Measurements from ENCODE around the gene REC8. TPM values are rescaled to one million over a fixed set of nuclear protein-coding genes. Genes with fewer than 3 reads are reported as not detected.

REC8 gene
- polyA plus RNA-seq (ENCODE audit: insufficient read length in 3 of 3), result 10 to 100 TPM; 64.2 to 76.7 (median 67.2) TPM
- long read RNA-seq, donor 1, partial matches to known transcripts, result 5 of 15 reads
- long read RNA-seq, donor 1, other reads (novel, unspliced or antisense), result 0 of 15 reads
- long read RNA-seq, donor 2, partial matches to known transcripts, result 27 of 43 reads
- long read RNA-seq, donor 2, other reads (novel, unspliced or antisense), result 8 of 43 reads
- long read RNA-seq, donor 3, transcript REC8-213 (20 exons, 2,405 nt), result major isoform, 8 of 25 reads
- long read RNA-seq, donor 3, partial matches to known transcripts, result 11 of 25 reads
- long read RNA-seq, donor 3, other reads (novel, unspliced or antisense), result 0 of 25 reads
- long read RNA-seq, donor 4, transcript REC8-209 (19 exons, 2,331 nt), result major isoform, 5 of 36 reads
- long read RNA-seq, donor 4, partial matches to known transcripts, result 23 of 36 reads
- long read RNA-seq, donor 4, other reads (novel, unspliced or antisense), result 6 of 36 reads
- long read RNA-seq, donor 5, result 0 reads
- long read RNA-seq, donor 6, partial matches to known transcripts, result 32 of 58 reads
- long read RNA-seq, donor 6, other reads (novel, unspliced or antisense), result 17 of 58 reads
- long read RNA-seq, donor 7, partial matches to known transcripts, result 14 of 20 reads
- long read RNA-seq, donor 7, other reads (novel, unspliced or antisense), result 0 of 20 reads
- long read RNA-seq, donor 8, result 0 reads
- long read RNA-seq, donor 9, partial matches to known transcripts, result 7 of 11 reads
- long read RNA-seq, donor 9, other reads (novel, unspliced or antisense), result 0 of 11 reads
- long read RNA-seq, donor 10, partial matches to known transcripts, result 12 of 20 reads
- long read RNA-seq, donor 10, other reads (novel, unspliced or antisense), result 0 of 20 reads
- long read RNA-seq, donor 11, partial matches to known transcripts, result 39 of 44 reads
- long read RNA-seq, donor 11, other reads (novel, unspliced or antisense), result 0 of 44 reads
- long read RNA-seq, donor 12, partial matches to known transcripts, result 25 of 31 reads
- long read RNA-seq, donor 12, other reads (novel, unspliced or antisense), result 0 of 31 reads
- long read RNA-seq, donor 13, result 0 reads
- long read RNA-seq, donor 14, partial matches to known transcripts, result 58 of 88 reads
- long read RNA-seq, donor 14, other reads (novel, unspliced or antisense), result 26 of 88 reads
- long read RNA-seq, donor 15, partial matches to known transcripts, result 0 of 4 reads
- long read RNA-seq, donor 15, other reads (novel, unspliced or antisense), result 0 of 4 reads
- long read RNA-seq, donor 16, transcript REC8-213 (20 exons, 2,405 nt), result major isoform, 13 of 73 reads
- long read RNA-seq, donor 16, partial matches to known transcripts, result 48 of 73 reads
- long read RNA-seq, donor 16, other reads (novel, unspliced or antisense), result 0 of 73 reads

- peak in 9 of 11 donors; percentile 85 to 96 (median 90) for DNase-seq (ENCODE audit: extremely low read depth in 1 of 11, low read depth in 9 of 11, low spot score in 4 of 11)
These were observed at the start of gene REC8 for GRCh38 chr14:24171422-24172260. TSS of gene REC8 (plus strand) at chr14:24172080. CDS start at chr14:24172553, 473 bp downstream.

GRCh38 chr14:24122416-24122815 lies 49.5 kb upstream of the REC8 start:
- no peak for DNase-seq (ENCODE audit: extremely low read depth in 1 of 11, low read depth in 9 of 11, low spot score in 4 of 11)

- no peak for DNase-seq (ENCODE audit: extremely low read depth in 1 of 11, low read depth in 9 of 11, low spot score in 4 of 11)
These were observed 49.0 kb upstream of the REC8 start for GRCh38 chr14:24122898-24123297.

GRCh38 chr14:24123424-24124417 lies 48.2 kb upstream of the REC8 start:
- no peak for DNase-seq (ENCODE audit: extremely low read depth in 1 of 11, low read depth in 9 of 11, low spot score in 4 of 11)

- DNase-seq (ENCODE audit: extremely low read depth in 1 of 11, low read depth in 9 of 11, low spot score in 4 of 11), result no peak
These were observed 44.9 kb upstream of the REC8 start for GRCh38 chr14:24126939-24127338.

- no peak for DNase-seq (ENCODE audit: extremely low read depth in 1 of 11, low read depth in 9 of 11, low spot score in 4 of 11)
These were observed 44.2 kb upstream of the REC8 start for GRCh38 chr14:24127673-24128072.

GRCh38 chr14:24129410-24129998 lies 42.4 kb upstream of the REC8 start:
- no peak for DNase-seq (ENCODE audit: extremely low read depth in 1 of 11, low read depth in 9 of 11, low spot score in 4 of 11)

GRCh38 chr14:24130380-24130716 lies 41.5 kb upstream of the REC8 start, which contains the start of gene FITM1:
TSS of gene FITM1 (plus strand) at chr14:24130659. CDS start at chr14:24131564, 905 bp downstream.
- DNase-seq (ENCODE audit: extremely low read depth in 1 of 11, low read depth in 9 of 11, low spot score in 4 of 11), result no peak

- no peak for DNase-seq (ENCODE audit: extremely low read depth in 1 of 11, low read depth in 9 of 11, low spot score in 4 of 11)
These were observed 40.9 kb upstream of the REC8 start for GRCh38 chr14:24130717-24131548.

- DNase-seq (ENCODE audit: extremely low read depth in 1 of 11, low read depth in 9 of 11, low spot score in 4 of 11), result no peak
These were observed 40.3 kb upstream of the REC8 start for GRCh38 chr14:24131549-24131966.

GRCh38 chr14:24132061-24132685 lies 39.7 kb upstream of the REC8 start:
- no peak for DNase-seq (ENCODE audit: extremely low read depth in 1 of 11, low read depth in 9 of 11, low spot score in 4 of 11)

GRCh38 chr14:24132976-24133375 lies 38.9 kb upstream of the REC8 start:
- no peak for DNase-seq (ENCODE audit: extremely low read depth in 1 of 11, low read depth in 9 of 11, low spot score in 4 of 11)

GRCh38 chr14:24133735-24134134 lies 38.1 kb upstream of the REC8 start:
- no peak for DNase-seq (ENCODE audit: extremely low read depth in 1 of 11, low read depth in 9 of 11, low spot score in 4 of 11)

GRCh38 chr14:24135584-24135833 lies 36.4 kb upstream of the REC8 start:
- peak in 1 of 11 donors; percentile 19 for DNase-seq (ENCODE audit: extremely low read depth in 1 of 11, low read depth in 9 of 11, low spot score in 4 of 11)

- DNase-seq (ENCODE audit: extremely low read depth in 1 of 11, low read depth in 9 of 11, low spot score in 4 of 11), result peak; percentile 68 to 90 (median 85)
These were observed 35.8 kb upstream of the REC8 start, which contains the start of gene PSME1 for GRCh38 chr14:24135834-24136683. TSS of gene PSME1 (plus strand) at chr14:24136194. CDS start at chr14:24136263, 69 bp downstream.
